Dedifferentiated amniotic fluid mesenchymal stem cell (primary cell): ENCODE results near the gene CFAP107.

ENCODE experiments used
- DNase-seq: peaks from one replicate; pipeline ENCODE4 v3.0.0-alpha.2; 2016; ENCODE audit errors: extremely low spot score

The CFAP107 gene

GRCh38 chr1:12741946-12742345, 4.1 kb upstream of the CFAP107 start:
- no peak for DNase-seq

GRCh38 chr1:12745126-12745991, 641 bp upstream of the CFAP107 start:
- DNase-seq = peak; percentile 35

GRCh38 chr1:12748778-12749355, 2.9 kb downstream of the CFAP107 start:
- DNase-seq = no peak

GRCh38 chr1:12754738-12755137, 8.7 kb downstream of the CFAP107 start:
- no peak for DNase-seq

- no peak for DNase-seq
Measured at GRCh38 chr1:12756273-12756672, 10.3 kb downstream of the CFAP107 start.

GRCh38 chr1:12756768-12757413, 10.9 kb downstream of the CFAP107 start:
- no peak for DNase-seq

- DNase-seq = no peak
Measured at GRCh38 chr1:12757836-12758235, 11.8 kb downstream of the CFAP107 start.

- DNase-seq = no peak
Measured at GRCh38 chr1:12760256-12760795, 14.3 kb downstream of the CFAP107 start.

- no peak for DNase-seq
Measured at GRCh38 chr1:12761781-12762180, 15.8 kb downstream of the CFAP107 start.

GRCh38 chr1:12762766-12763165, 16.8 kb downstream of the CFAP107 start:
- no peak for DNase-seq

GRCh38 chr1:12763479-12763878, 17.5 kb downstream of the CFAP107 start:
- no peak for DNase-seq

- no peak for DNase-seq
Measured at GRCh38 chr1:12764016-12764415, 18.0 kb downstream of the CFAP107 start.

GRCh38 chr1:12769031-12769430, 23.0 kb downstream of the CFAP107 start:
- no peak for DNase-seq

GRCh38 chr1:12769976-12770505, 24.0 kb downstream of the CFAP107 start:
- no peak for DNase-seq

- no peak for DNase-seq
Measured at GRCh38 chr1:12770620-12771019, 24.6 kb downstream of the CFAP107 start.

GRCh38 chr1:12771186-12771585, 25.2 kb downstream of the CFAP107 start:
- no peak for DNase-seq

GRCh38 chr1:12772520-12772919, 26.5 kb downstream of the CFAP107 start:
- DNase-seq = no peak

- DNase-seq = no peak
Measured at GRCh38 chr1:12773438-12773837, 27.4 kb downstream of the CFAP107 start, which contains the start of gene PRAMEF12. TSS of gene PRAMEF12 (plus strand) at chr1:12773738. CDS start at chr1:12774868, 1,130 bp downstream.

- DNase-seq = no peak
Measured at GRCh38 chr1:12774801-12775345, 28.9 kb downstream of the CFAP107 start.

- no peak for DNase-seq
Measured at GRCh38 chr1:12775443-12775842, 29.4 kb downstream of the CFAP107 start.

- DNase-seq = no peak
Measured at GRCh38 chr1:12776801-12777557, 31.0 kb downstream of the CFAP107 start.
